Measurements from ENCODE around the gene ELMO1. TPM values are rescaled to one million over a fixed set of nuclear protein-coding genes. Genes with fewer than 3 reads are reported as not detected.
A peak's percentile ranks its signal among the peaks of the same experiment; 100 is the strongest.

Gene ELMO1
- total and polyA plus RNA-seq, 2 experiments from 2014 or later, result 19.7 to 28.7 TPM

DNA sequence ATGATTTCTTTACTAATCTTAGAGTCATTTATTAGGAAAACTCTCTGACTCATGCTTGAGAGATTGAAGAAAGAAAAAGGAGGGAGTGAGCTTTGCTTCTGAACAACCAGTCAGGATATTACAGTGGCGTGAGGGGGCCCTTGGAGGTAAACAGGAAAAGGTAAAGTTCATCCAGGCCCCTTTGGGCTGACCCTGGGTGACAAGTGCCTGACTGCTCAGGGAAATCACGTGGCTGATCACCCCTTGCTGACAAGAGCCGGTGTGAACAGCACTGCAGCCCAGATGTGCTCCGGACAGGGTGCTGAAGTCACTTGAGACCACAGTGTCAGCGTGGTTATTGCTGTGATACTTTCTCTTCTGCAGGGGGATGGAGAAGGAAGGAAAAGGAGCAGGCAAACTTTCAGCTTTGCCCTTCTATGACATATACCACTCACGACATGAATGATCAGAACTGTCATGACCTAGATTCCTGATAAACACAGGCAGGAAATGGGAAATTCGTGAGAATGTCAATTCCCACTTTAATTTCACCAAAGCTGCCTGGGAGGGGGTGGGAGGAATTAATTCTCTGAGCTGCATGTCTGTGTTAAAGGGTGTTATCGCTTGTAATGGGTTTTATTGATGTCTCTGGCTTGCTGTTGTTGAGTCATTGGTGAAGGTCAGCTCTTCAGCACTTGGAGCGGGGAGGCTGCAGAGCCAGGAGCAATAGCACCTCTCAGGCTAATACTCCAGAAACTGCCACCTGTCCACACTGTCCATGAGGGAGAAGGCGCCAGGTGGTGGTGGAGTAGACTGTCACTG lies 584.6 kb downstream of the ELMO1 start:
- H3K27me3 ChIP-seq, result no peaks in the 10 kb centered on the region
- H3K4me2 ChIP-seq, result peak overlapping the region; percentile 21
- no peak overlapping the region for H2AFZ ChIP-seq
- no peak overlapping the region for H3K4me3 ChIP-seq
- 55% methylated on average over 10 of the region's 10 CpGs for WGBS (ENCODE audit: low lambda C conversion rate, missing lambda C conversion rate)
- no peaks in the 10 kb centered on the region for H3K9me3 ChIP-seq (ENCODE audit: low read depth)
- H3K36me3 ChIP-seq (replicated peaks; ENCODE audit: insufficient read depth, low read depth), result no peaks in the 10 kb centered on the region
- no peaks in the 10 kb centered on the region for H4K20me1 ChIP-seq (ENCODE audit: insufficient read depth, poor library complexity, severe bottlenecking)
- H3K27ac ChIP-seq, result peak overlapping the region; percentile 81
- TF ChIP-seq EZH2 (IDR thresholded peaks at IDR 0.05; ENCODE audit: borderline replicate concordance) (no peak), EZH2phosphoT487 (IDR thresholded peaks at IDR 0.05; ENCODE audit: low read depth, severe bottlenecking, unreplicated experiment) (no peak), CTCF (IDR thresholded peaks at IDR 0.05; ENCODE audit: poor library complexity) (no peak)
- no peaks in the 10 kb centered on the region for H3K79me2 ChIP-seq
- H3K9me2 ChIP-seq (replicated peaks; ENCODE audit: insufficient read depth), result no peaks in the 10 kb centered on the region
- peak; percentile 60 for DNase-seq (ENCODE audit: low spot score)
- H3K4me1 ChIP-seq (ENCODE audit: insufficient read depth), result no peaks in the 10 kb centered on the region

GRCh38 chr7:36862771-36863261 lies 585.8 kb downstream of the ELMO1 start:
- TF ChIP-seq CTCF (IDR thresholded peaks at IDR 0.05; ENCODE audit: poor library complexity) (no peak), EZH2phosphoT487 (IDR thresholded peaks at IDR 0.05; ENCODE audit: low read depth, severe bottlenecking, unreplicated experiment) (no peak), EZH2 (IDR thresholded peaks at IDR 0.05; ENCODE audit: borderline replicate concordance) (no peak)
- Histone ChIP-seq H3K9me2 (replicated peaks; ENCODE audit: insufficient read depth) (no peaks in the 10 kb centered on the region), H3K4me1 (ENCODE audit: insufficient read depth) (no peaks in the 10 kb centered on the region), H3K9me3 (ENCODE audit: low read depth) (no peaks in the 10 kb centered on the region), H2AFZ (no peak overlapping the region), H3K27me3 (no peaks in the 10 kb centered on the region), H3K4me3 (no peak overlapping the region), H3K36me3 (replicated peaks; ENCODE audit: insufficient read depth, low read depth) (no peaks in the 10 kb centered on the region), H3K4me2 (no peak overlapping the region), H3K79me2 (no peaks in the 10 kb centered on the region), H4K20me1 (ENCODE audit: insufficient read depth, poor library complexity, severe bottlenecking) (no peaks in the 10 kb centered on the region), H3K27ac (peak overlapping the region; percentile 81)
- WGBS (ENCODE audit: low lambda C conversion rate, missing lambda C conversion rate), result 68% methylated on average over 4 of the region's 4 CpGs
- no peak for DNase-seq (ENCODE audit: low spot score)

DNA sequence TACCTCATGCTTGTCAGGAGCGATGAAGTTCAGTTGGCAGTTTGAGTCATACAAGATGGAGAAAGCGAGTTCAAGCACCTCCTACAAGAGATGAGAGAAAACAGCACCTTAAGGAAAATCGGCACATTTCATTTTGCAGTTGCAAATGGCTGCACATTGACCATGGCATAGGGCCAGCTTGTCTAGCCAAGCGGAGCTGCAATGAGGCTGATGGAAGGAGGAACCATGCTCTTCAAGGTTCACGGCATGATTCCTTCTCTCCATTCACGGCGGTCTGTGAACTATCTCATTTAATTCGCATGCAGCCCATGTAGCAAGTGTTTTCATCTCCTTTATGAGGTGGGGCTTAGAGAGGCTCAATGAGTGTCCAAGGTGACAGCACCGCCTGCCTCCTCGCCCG lies 587.0 kb downstream of the ELMO1 start:
- no peaks in the 10 kb centered on the region for H3K9me2 ChIP-seq (replicated peaks; ENCODE audit: insufficient read depth)

More for the DNA sequence above, 587.0 kb downstream of the ELMO1 start:
- Histone ChIP-seq H3K27me3 (no peaks in the 10 kb centered on the region), H3K4me3 (no peak overlapping the region), H2AFZ (no peak overlapping the region), H3K27ac (no peak overlapping the region), H3K4me2 (no peak overlapping the region), H3K4me1 (ENCODE audit: insufficient read depth) (no peaks in the 10 kb centered on the region), H3K36me3 (replicated peaks; ENCODE audit: insufficient read depth, low read depth) (no peaks in the 10 kb centered on the region), H3K79me2 (no peaks in the 10 kb centered on the region), H4K20me1 (ENCODE audit: insufficient read depth, poor library complexity, severe bottlenecking) (no peaks in the 10 kb centered on the region), H3K9me3 (ENCODE audit: low read depth) (no peaks in the 10 kb centered on the region)
- 97% methylated on average over 11 of the region's 11 CpGs for WGBS (ENCODE audit: low lambda C conversion rate, missing lambda C conversion rate)
- TF ChIP-seq EZH2phosphoT487 (IDR thresholded peaks at IDR 0.05; ENCODE audit: low read depth, severe bottlenecking, unreplicated experiment) (no peak), EZH2 (IDR thresholded peaks at IDR 0.05; ENCODE audit: borderline replicate concordance) (no peak), CTCF (IDR thresholded peaks at IDR 0.05; ENCODE audit: poor library complexity) (no peak)
- no peak for DNase-seq (ENCODE audit: low spot score)

All from hepatocyte (in vitro differentiated cells).